Gastroesophageal sphincter (tissue), 4 donors: Measurements from ENCODE around the gene SMIM22. TPM values are rescaled to one million over a fixed set of nuclear protein-coding genes. Genes with fewer than 3 reads are reported as not detected.
A peak's percentile ranks its signal among the peaks of the same experiment; 100 is the strongest.

Source experiments
- ATAC-seq: fragments of 150-250 bp; one replicate; pipeline ENCODE4 v1.9.1; 2016; ENCODE audit warnings: mild to moderate bottlenecking, moderate library complexity
- H3K27ac ChIP-seq, 4 donors: fragments of 200-600 bp; sonication (generic) in 3 of 4; 1 replicate in 3 of 4; 2 replicates in 1 of 4; pipeline ENCODE4 v1.5.1; 2016 to 2019
- H3K27me3 ChIP-seq: fragments of 200-600 bp; sonication (generic); one replicate; pipeline ENCODE4 v1.5.1; 2019
- H3K36me3 ChIP-seq, 2 donors: fragments of 200-600 bp; sonication (generic); one replicate each; pipeline ENCODE4 v1.5.1; 2019; ENCODE audit warnings: control low read depth in 1 of 2
- H3K4me1 ChIP-seq, 3 donors: fragments of 200-600 bp; sonication (generic); 1 replicate in 2 of 3; 2 replicates in 1 of 3; pipeline ENCODE4 v1.5.1; 2016 to 2019; ENCODE audit warnings: control low read depth in 2 of 3
- H3K4me3 ChIP-seq, 2 donors: fragments of 200-600 bp; sonication (generic); one replicate each; pipeline ENCODE4 v1.5.1; 2019; ENCODE audit warnings: mild to moderate bottlenecking in 1 of 2, moderate library complexity in 1 of 2
- H3K9me3 ChIP-seq, 3 donors: fragments of 200-600 bp; sonication (generic); one replicate each; pipeline ENCODE4 v1.5.1; 2017 to 2019; ENCODE audit warnings: control low read depth in 2 of 3
- CTCF ChIP-seq, 4 experiments: fragments of 200-600 bp in 2 of 4; fragments of 450-650 bp in 2 of 4; sonication (generic) in 1 of 4; IDR thresholded peaks; one replicate each; pipeline ENCODE4 v1.5.1; 2017 to 2019; ENCODE audit warnings: antibody characterized with exemption in 4 of 4, mild to moderate bottlenecking in 2 of 4, moderate library complexity in 2 of 4
- EP300 ChIP-seq: sonication (generic); formaldehyde crosslinking; IDR thresholded peaks from one replicate; pipeline ENCODE4 v1.6.1; 2017; ENCODE audit warnings: antibody characterized with exemption, mild to moderate bottlenecking
- POLR2A ChIP-seq, 2 donors: fragments of 450-650 bp; IDR thresholded peaks; one replicate each; pipeline ENCODE4 v1.6.1; 2017; ENCODE audit warnings: antibody characterized with exemption in 2 of 2, mild to moderate bottlenecking in 2 of 2, moderate library complexity in 1 of 2
- POLR2AphosphoS5 ChIP-seq: sonication (generic); formaldehyde crosslinking; IDR thresholded peaks from one replicate; pipeline ENCODE4 v1.6.1; 2017; ENCODE audit warnings: antibody characterized with exemption
- WGBS, 2 donors: methylation state at CpG; one replicate each; pipeline ENCODE4 v1.1.5; 2018; ENCODE audit warnings: low coverage in 1 of 2; 5-methylcytosine and 5-hydroxymethylcytosine counted together
- total RNA-seq, 4 donors: library from RNA; depleted of rRNA; stranded (reverse); fragments of >200 nt; gene quantifications; one replicate each; pipeline ENCODE4 v1.1.0, GENCODE V29; 2016

The SMIM22 gene
- total RNA-seq, 4 donors from 2014 or later, result not detected

- Histone ChIP-seq H3K4me1 (peaks cover 0 to 28% (median 12%) of the 10 kb centered on the region in 3 donors), H3K4me3 (no peak overlapping the region), H3K27ac (no peak overlapping the region), H3K27me3 (no peaks in the 10 kb centered on the region), H3K9me3 (no peaks in the 10 kb centered on the region), H3K36me3 (peaks cover 0 to 49% of the 10 kb centered on the region in 2 donors)
- 92% methylated on average over 7 of the region's 16 CpGs; no CpG with 5 or more reads in 1 of the 2 donors for WGBS, 2 donors
- TF ChIP-seq EP300 (no peak), CTCF (IDR thresholded peaks at IDR 0.05) (no peak), POLR2A (IDR thresholded peaks at IDR 0.05) (no peak), POLR2AphosphoS5 (no peak)
- ATAC-seq, result no peak
These were observed 3.3 kb downstream of the SMIM22 start for GRCh38 chr16:4798456-4798855.

GRCh38 chr16:4799171-4799855, 4.1 kb downstream of the SMIM22 start:
- Histone ChIP-seq H3K36me3 (peaks cover 0 to 53% of the 10 kb centered on the region in 2 donors), H3K27ac (no peak overlapping the region), H3K4me1 (peaks cover 0 to 37% (median 15%) of the 10 kb centered on the region in 3 donors), H3K4me3 (no peak overlapping the region), H3K27me3 (no peaks in the 10 kb centered on the region), H3K9me3 (no peaks in the 10 kb centered on the region)
- 97 to 100% methylated on average over 2 to 5 of the region's 19 CpGs for WGBS, 2 donors
- TF ChIP-seq POLR2AphosphoS5 (no peak), EP300 (no peak), CTCF (IDR thresholded peaks at IDR 0.05) (no peak), POLR2A (IDR thresholded peaks at IDR 0.05) (no peak)
- no peak for ATAC-seq

- Histone ChIP-seq H3K27me3 (no peaks in the 10 kb centered on the region), H3K36me3 (peaks cover 0 to 63% of the 10 kb centered on the region in 2 donors), H3K4me1 (peaks cover 0 to 47% (median 15%) of the 10 kb centered on the region in 3 donors), H3K27ac (peak overlapping the region in 1 of 4 donors; percentile 23), H3K9me3 (no peaks in the 10 kb centered on the region), H3K4me3 (no peak overlapping the region)
- TF ChIP-seq CTCF (IDR thresholded peaks at IDR 0.05) (no peak), EP300 (no peak), POLR2AphosphoS5 (no peak), POLR2A (IDR thresholded peaks at IDR 0.05) (no peak)
- WGBS, 2 donors, result 57 to 69% methylated on average over 3 to 6 of the region's 17 CpGs
- ATAC-seq, result no peak
These were observed 5.3 kb downstream of the SMIM22 start for GRCh38 chr16:4800290-4801041.

- ATAC-seq, result no peak
- Histone ChIP-seq H3K4me3 (peak overlapping the region; percentile 51 to 75), H3K27ac (peak overlapping the region; percentile 41 to 96 (median 94)), H3K36me3 (peaks cover 0 to 63% of the 10 kb centered on the region in 2 donors), H3K9me3 (no peaks in the 10 kb centered on the region), H3K4me1 (peaks cover 0 to 47% (median 15%) of the 10 kb centered on the region in 3 donors), H3K27me3 (no peaks in the 10 kb centered on the region)
- WGBS, 2 donors, result 13 to 27% methylated on average over 3 to 4 of the region's 29 CpGs
- TF ChIP-seq CTCF (IDR thresholded peaks at IDR 0.05), result no peak
- TF ChIP-seq POLR2AphosphoS5, result no peak
- no peak for TF ChIP-seq POLR2A (IDR thresholded peaks at IDR 0.05)
- TF ChIP-seq EP300, result no peak
These were observed 6.1 kb downstream of the SMIM22 start for GRCh38 chr16:4801051-4801961.
